Naive thymus-derived CD8-positive, alpha-beta T cell (primary cell): ENCODE measurements around the gene G3BP2. TPM values are rescaled to one million over a fixed set of nuclear protein-coding genes. Genes with fewer than 3 reads are reported as not detected.

Experiments used
- ATAC-seq, 2 donors: fragments of 150-1000 bp; cut with Tn5 transposase in 1 of 2; sonication (Bioruptor Pico), chemical (Tn5 transposase) in 1 of 2; 1 replicate in 1 of 2; 2 replicates in 1 of 2; pipeline ENCODE4 v1.10.0; 2021; ENCODE audit warnings: mild to moderate bottlenecking in 2 of 2, moderate library complexity in 2 of 2
- POLR2A ChIA-PET: fragments of 350-600 bp; sonication (Branson Sonifier 250); formaldehyde crosslinking; loops from one replicate; lab custom pipeline; 2021; ENCODE audit warnings: antibody characterized with exemption; lab: Charles Lee
- DNase-seq, 10 donors: peaks; one replicate each; pipeline versions ENCODE4 v3.0.0 to v3.0.0-alpha.2; 2020 to 2022
- H3K27ac Mint-ChIP-seq, 10 donors: one replicate each; pipeline ENCODE4 v1.8.0; 2020 to 2022; ENCODE audit warnings: mild to moderate bottlenecking in 10 of 10, mixed read lengths in 10 of 10, moderate library complexity in 4 of 10, inconsistent platforms in 1 of 10
- H3K27me3 Mint-ChIP-seq, 5 donors: one replicate each; pipeline ENCODE4 v1.8.0; 2021 to 2022; ENCODE audit warnings: mixed read lengths in 5 of 5
- H3K36me3 Mint-ChIP-seq, 3 donors: one replicate each; pipeline ENCODE4 v1.8.0; 2020 to 2022; ENCODE audit warnings: mixed read lengths in 3 of 3, mild to moderate bottlenecking in 2 of 3, inconsistent platforms in 1 of 3
- H3K4me1 Mint-ChIP-seq, 4 donors: one replicate each; pipeline ENCODE4 v1.8.0; 2021 to 2022; ENCODE audit warnings: mixed read lengths in 4 of 4
- H3K4me3 Mint-ChIP-seq, 10 donors: one replicate each; pipeline ENCODE4 v1.8.0; 2020 to 2022; ENCODE audit warnings: mild to moderate bottlenecking in 10 of 10, mixed read lengths in 10 of 10, moderate library complexity in 6 of 10, inconsistent platforms in 1 of 10
- H3K9me3 Mint-ChIP-seq, 9 donors: one replicate each; pipeline ENCODE4 v1.8.0; 2020 to 2022; ENCODE audit warnings: mixed read lengths in 9 of 9, mild to moderate bottlenecking in 3 of 9, inconsistent platforms in 1 of 9, moderate library complexity in 1 of 9
- polyA plus RNA-seq, 3 donors: library from polyadenylated mRNA; unstranded; fragments of 300-500 nt; fragmentation: Illumina TruSeq; gene quantifications; one replicate each; pipeline ENCODE4 v1.2.3, GENCODE V29; 2021
- total RNA-seq, 8 experiments: library from RNA in 2 of 8; stranded (reverse) in 2 of 8; gene quantifications; one replicate each; pipeline ENCODE4 v1.2.3 and lab custom pipeline; 2021 to 2026

Gene G3BP2
- total and polyA plus RNA-seq, 5 experiments from 2014 or later: 116 to 190 (median 125) TPM

- DNase-seq (no peak), ATAC-seq (no peak)
- H3K36me3 Mint-ChIP-seq: peaks cover 0 to 63% (median 12%) of the 10 kb centered on the region in 3 donors
- H3K4me3 Mint-ChIP-seq: peak overlapping the region in 1 of 10 donors; percentile 11
- peaks cover 23 to 76% (median 66%) of the 10 kb centered on the region in 4 donors for H3K4me1 Mint-ChIP-seq
- peak overlapping the region in 6 of 10 donors; percentile 2 to 81 (median 10) for H3K27ac Mint-ChIP-seq
- POLR2A ChIA-PET: no interaction called here
- no peaks in the 10 kb centered on the region for H3K9me3 Mint-ChIP-seq
- no peaks in the 10 kb centered on the region for H3K27me3 Mint-ChIP-seq
These were observed 10.6 kb downstream of the G3BP2 start for GRCh38 chr4:75662626-75663025.

GRCh38 chr4:75660491-75660890, 12.7 kb downstream of the G3BP2 start:
- H3K4me1 Mint-ChIP-seq: peaks cover 24 to 75% (median 61%) of the 10 kb centered on the region in 4 donors
- POLR2A ChIA-PET: interaction anchor here (2.8 kb wide), 1 partner anchor 12 kb away, joined by 12 read pairs; no protein-coding TSS in a partner anchor

GRCh38 chr4:75659512-75660031, 13.6 kb downstream of the G3BP2 start:
- Mint-ChIP-seq H3K4me1 (peaks cover 23 to 74% (median 61%) of the 10 kb centered on the region in 4 donors), H3K27me3 (no peaks in the 10 kb centered on the region), H3K9me3 (no peaks in the 10 kb centered on the region), H3K36me3 (peaks cover 0 to 80% (median 16%) of the 10 kb centered on the region in 3 donors), H3K27ac (peak overlapping the region in 6 of 10 donors; percentile 1 to 90 (median 58)), H3K4me3 (no peak overlapping the region)
- POLR2A ChIA-PET: interaction anchor here (1.0 to 2.8 kb wide), 2 partner anchors 12 to 23 kb away, joined by 6 to 12 read pairs; no protein-coding TSS in a partner anchor
- no peak for ATAC-seq
- DNase-seq: no peak

More at GRCh38 chr4:75660491-75660890, 12.7 kb downstream of the G3BP2 start:
- DNase-seq: no peak
- H3K4me3 Mint-ChIP-seq: no peak overlapping the region
- no peaks in the 10 kb centered on the region for H3K27me3 Mint-ChIP-seq
- ATAC-seq: no peak
- H3K36me3 Mint-ChIP-seq: peaks cover 0 to 78% (median 14%) of the 10 kb centered on the region in 3 donors
- no peaks in the 10 kb centered on the region for H3K9me3 Mint-ChIP-seq
- peak overlapping the region in 5 of 10 donors; percentile 13 to 56 (median 22) for H3K27ac Mint-ChIP-seq

- H3K27ac Mint-ChIP-seq: peak overlapping the region in 7 of 10 donors; percentile 38 to 90 (median 56)
- no peaks in the 10 kb centered on the region for H3K27me3 Mint-ChIP-seq
- DNase-seq (no peak), ATAC-seq (no peak)
- H3K36me3 Mint-ChIP-seq: peaks cover 0 to 85% (median 16%) of the 10 kb centered on the region in 3 donors
- peaks cover 28 to 80% (median 65%) of the 10 kb centered on the region in 4 donors for H3K4me1 Mint-ChIP-seq
- no peaks in the 10 kb centered on the region for H3K9me3 Mint-ChIP-seq
- POLR2A ChIA-PET: interaction anchor here (1.0 to 2.8 kb wide), 3 partner anchors 13 to 23 kb away, joined by 3 to 12 read pairs (median 6); no protein-coding TSS in a partner anchor
- no peak overlapping the region for H3K4me3 Mint-ChIP-seq
These were observed 14.3 kb downstream of the G3BP2 start for GRCh38 chr4:75658876-75659275.

- POLR2A ChIA-PET: interaction anchor here (0.6 to 4.0 kb wide), 5 partner anchors 17 to 490 kb away, joined by 3 to 28 read pairs (median 3); partner anchors contain the start of genes G3BP2 and USO1
- DNase-seq (peak in 6 of 10 donors; percentile 26 to 85 (median 64)), ATAC-seq (peak; percentile 78 to 85)
- peaks cover 0 to 87% (median 14%) of the 10 kb centered on the region in 3 donors for H3K36me3 Mint-ChIP-seq
- no peaks in the 10 kb centered on the region for H3K9me3 Mint-ChIP-seq
- peak overlapping the region; percentile 75 to 98 (median 88) for H3K27ac Mint-ChIP-seq
- H3K27me3 Mint-ChIP-seq: no peaks in the 10 kb centered on the region
- H3K4me3 Mint-ChIP-seq: peak overlapping the region in 9 of 10 donors; percentile 20 to 84 (median 52)
- peaks cover 29 to 74% (median 56%) of the 10 kb centered on the region in 4 donors for H3K4me1 Mint-ChIP-seq
These were observed 17.6 kb downstream of the G3BP2 start for GRCh38 chr4:75655562-75655961.

GRCh38 chr4:75654905-75655304, 18.3 kb downstream of the G3BP2 start:
- Mint-ChIP-seq H3K27ac (peak overlapping the region; percentile 75 to 98 (median 88)), H3K4me3 (peak overlapping the region; percentile 5 to 84 (median 50)), H3K27me3 (no peaks in the 10 kb centered on the region), H3K9me3 (no peaks in the 10 kb centered on the region), H3K36me3 (peaks cover 0 to 89% (median 13%) of the 10 kb centered on the region in 3 donors), H3K4me1 (peaks cover 29 to 70% (median 54%) of the 10 kb centered on the region in 4 donors)
- ATAC-seq: peak; percentile 61 to 64
- DNase-seq: peak in 6 of 10 donors; percentile 27 to 77 (median 60)
- POLR2A ChIA-PET: interaction anchor here (0.6 to 4.0 kb wide), 3 partner anchors 18 to 70 kb away, joined by 5 to 28 read pairs (median 7); partner anchors contain the start of genes G3BP2 and USO1

- POLR2A ChIA-PET: interaction anchor here (0.6 to 4.0 kb wide), 3 partner anchors 19 to 189 kb away, joined by 5 to 28 read pairs (median 6); partner anchors contain the start of genes G3BP2 and USO1
- peaks cover 0 to 87% (median 13%) of the 10 kb centered on the region in 3 donors for H3K36me3 Mint-ChIP-seq
- ATAC-seq: peak in 1 of 2 donors; percentile 6
- H3K27ac Mint-ChIP-seq: peak overlapping the region; percentile 63 to 98 (median 88)
- peak in 1 of 10 donors; percentile 38 for DNase-seq
- H3K4me3 Mint-ChIP-seq: peak overlapping the region in 8 of 10 donors; percentile 0 to 84 (median 30)
- no peaks in the 10 kb centered on the region for H3K27me3 Mint-ChIP-seq
- H3K9me3 Mint-ChIP-seq: no peaks in the 10 kb centered on the region
- peaks cover 25 to 63% (median 49%) of the 10 kb centered on the region in 4 donors for H3K4me1 Mint-ChIP-seq
These were observed 19.2 kb downstream of the G3BP2 start for GRCh38 chr4:75653845-75654503.

- no peak for ATAC-seq
- POLR2A ChIA-PET: no interaction called here
- H3K9me3 Mint-ChIP-seq: no peaks in the 10 kb centered on the region
- peak overlapping the region in 2 of 10 donors; percentile 40 to 57 for H3K4me3 Mint-ChIP-seq
- H3K4me1 Mint-ChIP-seq: peaks cover 4 to 24% (median 11%) of the 10 kb centered on the region in 4 donors
- H3K27me3 Mint-ChIP-seq: no peaks in the 10 kb centered on the region
- DNase-seq: no peak
- H3K36me3 Mint-ChIP-seq: peaks cover 0 to 80% (median 14%) of the 10 kb centered on the region in 3 donors
- H3K27ac Mint-ChIP-seq: peak overlapping the region; percentile 1 to 79 (median 50)
These were observed 29.1 kb downstream of the G3BP2 start for GRCh38 chr4:75644095-75644494.

- Mint-ChIP-seq H3K4me1 (peaks cover 4 to 24% (median 12%) of the 10 kb centered on the region in 4 donors), H3K27ac (peak overlapping the region in 6 of 10 donors; percentile 1 to 77 (median 26)), H3K4me3 (no peak overlapping the region), H3K27me3 (no peaks in the 10 kb centered on the region), H3K9me3 (no peaks in the 10 kb centered on the region), H3K36me3 (peaks cover 0 to 76% (median 14%) of the 10 kb centered on the region in 3 donors)
- POLR2A ChIA-PET: no interaction called here
- no peak for ATAC-seq
- no peak for DNase-seq
These were observed 29.6 kb downstream of the G3BP2 start for GRCh38 chr4:75643651-75644050.

- no peak overlapping the region for H3K4me3 Mint-ChIP-seq
- DNase-seq: no peak
- peak in 1 of 2 donors; percentile 18 for ATAC-seq
- peak overlapping the region in 9 of 10 donors; percentile 1 to 73 (median 15) for H3K27ac Mint-ChIP-seq
- POLR2A ChIA-PET: no interaction called here
- H3K36me3 Mint-ChIP-seq: peaks cover 0 to 33% (median 1%) of the 10 kb centered on the region in 3 donors
- no peaks in the 10 kb centered on the region for H3K9me3 Mint-ChIP-seq
- no peaks in the 10 kb centered on the region for H3K27me3 Mint-ChIP-seq
- peaks cover 1 to 14% (median 5%) of the 10 kb centered on the region in 4 donors for H3K4me1 Mint-ChIP-seq
These were observed 34.0 kb downstream of the G3BP2 start for GRCh38 chr4:75639124-75639695.

- Mint-ChIP-seq H3K36me3 (peaks cover 0 to 20% (median 0%) of the 10 kb centered on the region in 3 donors), H3K4me1 (peaks cover 0 to 10% (median 0%) of the 10 kb centered on the region in 4 donors), H3K27me3 (no peaks in the 10 kb centered on the region), H3K9me3 (no peaks in the 10 kb centered on the region), H3K27ac (peak overlapping the region in 6 of 10 donors; percentile 11 to 88 (median 26)), H3K4me3 (no peak overlapping the region)
- ATAC-seq: no peak
- DNase-seq: no peak
- POLR2A ChIA-PET: no interaction called here
These were observed 35.4 kb downstream of the G3BP2 start for GRCh38 chr4:75637827-75638226.

GRCh38 chr4:75637176-75637575, 36.0 kb downstream of the G3BP2 start:
- DNase-seq: no peak
- no peak for ATAC-seq
- H3K9me3 Mint-ChIP-seq: no peaks in the 10 kb centered on the region
- H3K4me1 Mint-ChIP-seq: peaks cover 0 to 10% (median 0%) of the 10 kb centered on the region in 4 donors
- POLR2A ChIA-PET: no interaction called here
- H3K27ac Mint-ChIP-seq: peak overlapping the region in 1 of 10 donors; percentile 26
- no peaks in the 10 kb centered on the region for H3K27me3 Mint-ChIP-seq
- H3K4me3 Mint-ChIP-seq: no peak overlapping the region
- peaks cover 0 to 14% (median 0%) of the 10 kb centered on the region in 3 donors for H3K36me3 Mint-ChIP-seq
